Measurements from ENCODE around the gene EXOC8. TPM values are rescaled to one million over a fixed set of nuclear protein-coding genes. Genes with fewer than 3 reads are reported as not detected.

The EXOC8 gene
- total and polyA plus RNA-seq, 2 experiments from 2014 or later, result 2.3 to 14.4 TPM

DNA sequence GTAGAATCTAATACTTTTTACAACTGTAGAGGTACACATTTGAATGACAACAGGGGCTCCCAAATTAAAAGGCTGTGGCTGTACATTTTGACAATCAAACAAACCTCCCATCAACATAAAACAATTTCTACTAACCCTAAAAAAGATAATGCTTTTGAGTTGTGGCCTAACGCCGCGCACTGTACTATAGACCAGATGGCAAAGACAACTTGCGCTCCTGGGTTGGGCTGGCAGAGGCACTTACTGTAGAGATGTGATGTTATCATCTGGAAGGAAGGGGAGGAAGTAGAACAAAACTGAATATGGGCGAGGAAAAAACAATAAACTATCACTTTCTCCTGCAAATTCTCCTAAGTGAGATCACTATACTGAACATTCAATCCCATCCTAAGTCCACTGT lies 26.5 kb upstream of the EXOC8 start:
- Histone ChIP-seq H3K27ac (ENCODE audit: low read depth) (no peak overlapping the region), H3K4me3 (no peak overlapping the region), H3K9me2 (ENCODE audit: insufficient read depth) (no peaks in the 10 kb centered on the region), H3K79me2 (replicated peaks; ENCODE audit: insufficient read depth) (no peaks in the 10 kb centered on the region), H3K36me3 (ENCODE audit: insufficient read depth) (no peaks in the 10 kb centered on the region), H3K4me2 (no peak overlapping the region), H3K4me1 (ENCODE audit: insufficient read depth) (no peaks in the 10 kb centered on the region), H4K20me1 (replicated peaks; ENCODE audit: insufficient read depth) (no peaks in the 10 kb centered on the region), H3F3A (replicated peaks; ENCODE audit: low read depth) (no peaks in the 10 kb centered on the region), H3K27me3 (ENCODE audit: insufficient read depth) (no peaks in the 10 kb centered on the region), H2AFZ (no peak overlapping the region)
- Mint-ChIP-seq H3K36me3 (ENCODE audit: low read depth) (no peaks in the 10 kb centered on the region; the same call in none of the 3 replicates), H3K9me3 (no peaks in the 10 kb centered on the region), H3K4me3 (no peak overlapping the region), H3K27me3 (ENCODE audit: insufficient read depth, low read depth, poor library complexity) (no peaks in the 10 kb centered on the region), H3K27ac (no peak overlapping the region), H3K4me1 (no peaks in the 10 kb centered on the region)
- TF ChIP-seq EZH2 (IDR thresholded peaks at IDR 0.05; ENCODE audit: low read depth, unreplicated experiment), result no peak
- TF ChIP-seq CTCF (conservative IDR thresholded peaks at IDR 0.05; ENCODE audit: low read depth in 2 of 2), result no peak
- no peak for TF ChIP-seq POLR2AphosphoS5 (IDR thresholded peaks at IDR 0.05; ENCODE audit: low read depth)
- no peak for TF ChIP-seq NANOG (IDR thresholded peaks at IDR 0.05; ENCODE audit: borderline replicate concordance)
- no peak for TF ChIP-seq ZNF114 (CRISPR knock-in tag; IDR thresholded peaks at IDR 0.05)
- TF ChIP-seq, protein P1, sequence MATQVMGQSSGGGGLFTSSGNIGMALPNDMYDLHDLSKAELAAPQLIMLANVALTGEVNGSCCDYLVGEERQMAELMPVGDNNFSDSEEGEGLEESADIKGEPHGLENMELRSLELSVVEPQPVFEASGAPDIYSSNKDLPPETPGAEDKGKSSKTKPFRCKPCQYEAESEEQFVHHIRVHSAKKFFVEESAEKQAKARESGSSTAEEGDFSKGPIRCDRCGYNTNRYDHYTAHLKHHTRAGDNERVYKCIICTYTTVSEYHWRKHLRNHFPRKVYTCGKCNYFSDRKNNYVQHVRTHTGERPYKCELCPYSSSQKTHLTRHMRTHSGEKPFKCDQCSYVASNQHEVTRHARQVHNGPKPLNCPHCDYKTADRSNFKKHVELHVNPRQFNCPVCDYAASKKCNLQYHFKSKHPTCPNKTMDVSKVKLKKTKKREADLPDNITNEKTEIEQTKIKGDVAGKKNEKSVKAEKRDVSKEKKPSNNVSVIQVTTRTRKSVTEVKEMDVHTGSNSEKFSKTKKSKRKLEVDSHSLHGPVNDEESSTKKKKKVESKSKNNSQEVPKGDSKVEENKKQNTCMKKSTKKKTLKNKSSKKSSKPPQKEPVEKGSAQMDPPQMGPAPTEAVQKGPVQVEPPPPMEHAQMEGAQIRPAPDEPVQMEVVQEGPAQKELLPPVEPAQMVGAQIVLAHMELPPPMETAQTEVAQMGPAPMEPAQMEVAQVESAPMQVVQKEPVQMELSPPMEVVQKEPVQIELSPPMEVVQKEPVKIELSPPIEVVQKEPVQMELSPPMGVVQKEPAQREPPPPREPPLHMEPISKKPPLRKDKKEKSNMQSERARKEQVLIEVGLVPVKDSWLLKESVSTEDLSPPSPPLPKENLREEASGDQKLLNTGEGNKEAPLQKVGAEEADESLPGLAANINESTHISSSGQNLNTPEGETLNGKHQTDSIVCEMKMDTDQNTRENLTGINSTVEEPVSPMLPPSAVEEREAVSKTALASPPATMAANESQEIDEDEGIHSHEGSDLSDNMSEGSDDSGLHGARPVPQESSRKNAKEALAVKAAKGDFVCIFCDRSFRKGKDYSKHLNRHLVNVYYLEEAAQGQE (IDR thresholded peaks at IDR 0.05; ENCODE audit: unreplicated experiment), result no peak
- no peak for TF ChIP-seq CREB1 (CRISPR knock-in tag; IDR thresholded peaks at IDR 0.05; ENCODE audit: low read depth)
- TF ChIP-seq ETS1 (IDR thresholded peaks at IDR 0.05), result no peak
- TF ChIP-seq, protein P2, sequence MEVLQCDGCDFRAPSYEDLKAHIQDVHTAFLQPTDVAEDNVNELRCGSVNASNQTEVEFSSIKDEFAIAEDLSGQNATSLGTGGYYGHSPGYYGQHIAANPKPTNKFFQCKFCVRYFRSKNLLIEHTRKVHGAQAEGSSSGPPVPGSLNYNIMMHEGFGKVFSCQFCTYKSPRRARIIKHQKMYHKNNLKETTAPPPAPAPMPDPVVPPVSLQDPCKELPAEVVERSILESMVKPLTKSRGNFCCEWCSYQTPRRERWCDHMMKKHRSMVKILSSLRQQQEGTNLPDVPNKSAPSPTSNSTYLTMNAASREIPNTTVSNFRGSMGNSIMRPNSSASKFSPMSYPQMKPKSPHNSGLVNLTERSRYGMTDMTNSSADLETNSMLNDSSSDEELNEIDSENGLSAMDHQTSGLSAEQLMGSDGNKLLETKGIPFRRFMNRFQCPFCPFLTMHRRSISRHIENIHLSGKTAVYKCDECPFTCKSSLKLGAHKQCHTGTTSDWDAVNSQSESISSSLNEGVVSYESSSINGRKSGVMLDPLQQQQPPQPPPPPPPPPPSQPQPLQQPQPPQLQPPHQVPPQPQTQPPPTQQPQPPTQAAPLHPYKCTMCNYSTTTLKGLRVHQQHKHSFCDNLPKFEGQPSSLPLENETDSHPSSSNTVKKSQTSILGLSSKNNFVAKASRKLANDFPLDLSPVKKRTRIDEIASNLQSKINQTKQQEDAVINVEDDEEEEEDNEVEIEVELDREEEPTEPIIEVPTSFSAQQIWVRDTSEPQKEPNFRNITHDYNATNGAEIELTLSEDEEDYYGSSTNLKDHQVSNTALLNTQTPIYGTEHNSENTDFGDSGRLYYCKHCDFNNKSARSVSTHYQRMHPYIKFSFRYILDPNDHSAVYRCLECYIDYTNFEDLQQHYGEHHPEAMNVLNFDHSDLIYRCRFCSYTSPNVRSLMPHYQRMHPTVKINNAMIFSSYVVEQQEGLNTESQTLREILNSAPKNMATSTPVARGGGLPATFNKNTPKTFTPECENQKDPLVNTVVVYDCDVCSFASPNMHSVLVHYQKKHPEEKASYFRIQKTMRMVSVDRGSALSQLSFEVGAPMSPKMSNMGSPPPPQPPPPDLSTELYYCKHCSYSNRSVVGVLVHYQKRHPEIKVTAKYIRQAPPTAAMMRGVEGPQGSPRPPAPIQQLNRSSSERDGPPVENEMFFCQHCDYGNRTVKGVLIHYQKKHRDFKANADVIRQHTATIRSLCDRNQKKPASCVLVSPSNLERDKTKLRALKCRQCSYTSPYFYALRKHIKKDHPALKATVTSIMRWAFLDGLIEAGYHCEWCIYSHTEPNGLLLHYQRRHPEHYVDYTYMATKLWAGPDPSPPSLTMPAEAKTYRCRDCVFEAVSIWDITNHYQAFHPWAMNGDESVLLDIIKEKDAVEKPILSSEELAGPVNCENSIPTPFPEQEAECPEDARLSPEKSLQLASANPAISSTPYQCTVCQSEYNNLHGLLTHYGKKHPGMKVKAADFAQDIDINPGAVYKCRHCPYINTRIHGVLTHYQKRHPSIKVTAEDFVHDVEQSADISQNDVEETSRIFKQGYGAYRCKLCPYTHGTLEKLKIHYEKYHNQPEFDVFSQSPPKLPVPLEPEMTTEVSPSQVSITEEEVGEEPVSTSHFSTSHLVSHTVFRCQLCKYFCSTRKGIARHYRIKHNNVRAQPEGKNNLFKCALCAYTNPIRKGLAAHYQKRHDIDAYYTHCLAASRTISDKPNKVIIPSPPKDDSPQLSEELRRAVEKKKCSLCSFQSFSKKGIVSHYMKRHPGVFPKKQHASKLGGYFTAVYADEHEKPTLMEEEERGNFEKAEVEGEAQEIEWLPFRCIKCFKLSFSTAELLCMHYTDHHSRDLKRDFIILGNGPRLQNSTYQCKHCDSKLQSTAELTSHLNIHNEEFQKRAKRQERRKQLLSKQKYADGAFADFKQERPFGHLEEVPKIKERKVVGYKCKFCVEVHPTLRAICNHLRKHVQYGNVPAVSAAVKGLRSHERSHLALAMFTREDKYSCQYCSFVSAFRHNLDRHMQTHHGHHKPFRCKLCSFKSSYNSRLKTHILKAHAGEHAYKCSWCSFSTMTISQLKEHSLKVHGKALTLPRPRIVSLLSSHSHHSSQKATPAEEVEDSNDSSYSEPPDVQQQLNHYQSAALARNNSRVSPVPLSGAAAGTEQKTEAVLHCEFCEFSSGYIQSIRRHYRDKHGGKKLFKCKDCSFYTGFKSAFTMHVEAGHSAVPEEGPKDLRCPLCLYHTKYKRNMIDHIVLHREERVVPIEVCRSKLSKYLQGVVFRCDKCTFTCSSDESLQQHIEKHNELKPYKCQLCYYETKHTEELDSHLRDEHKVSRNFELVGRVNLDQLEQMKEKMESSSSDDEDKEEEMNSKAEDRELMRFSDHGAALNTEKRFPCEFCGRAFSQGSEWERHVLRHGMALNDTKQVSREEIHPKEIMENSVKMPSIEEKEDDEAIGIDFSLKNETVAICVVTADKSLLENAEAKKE (CRISPR knock-in tag; IDR thresholded peaks at IDR 0.05), result no peak
- no peak for TF ChIP-seq EZH2phosphoT487 (IDR thresholded peaks at IDR 0.05; ENCODE audit: unreplicated experiment)
- no peak for TF ChIP-seq JUNB (IDR thresholded peaks at IDR 0.05; ENCODE audit: unreplicated experiment)
- DNase-seq (ENCODE audit: low spot score) (no peak), ATAC-seq (no peak)
